Gastrocnemius medialis (tissue), 4 donors: Measurements from ENCODE around the gene LMF2. TPM values are rescaled to one million over a fixed set of nuclear protein-coding genes. Genes with fewer than 3 reads are reported as not detected.

ENCODE experiments used
- ATAC-seq, 2 donors: fragments of 150-250 bp; one replicate each; pipeline ENCODE4 v1.9.1; 2016
- DNase-seq, 2 donors: peaks; one replicate each; pipeline ENCODE4 v3.0.0-alpha.2; 2019
- H3K27ac ChIP-seq, 4 donors: fragments of 200-600 bp; sonication (generic); 1 replicate in 1 of 4; 2 replicates in 3 of 4; pipeline ENCODE4 v1.5.1; 2016 to 2018; ENCODE audit warnings: mild to moderate bottlenecking in 2 of 4, moderate library complexity in 1 of 4
- H3K27me3 ChIP-seq, 3 donors: fragments of 200-600 bp; sonication (generic) in 2 of 3; 1 replicate in 1 of 3; 2 replicates in 2 of 3; pipeline versions ENCODE4 v1.5.1 to v1.6.0; 2016 to 2019; ENCODE audit warnings: mild to moderate bottlenecking in 1 of 3, moderate library complexity in 1 of 3
- H3K36me3 ChIP-seq, 2 donors: fragments of 200-600 bp; sonication (generic) in 1 of 2; one replicate each; pipeline ENCODE4 v1.5.1; 2017 to 2018
- H3K4me1 ChIP-seq, 2 donors: fragments of 200-600 bp; sonication (generic) in 1 of 2; one replicate each; pipeline ENCODE4 v1.5.1; 2016 to 2017; ENCODE audit warnings: mild to moderate bottlenecking in 2 of 2
- H3K4me3 ChIP-seq, 4 donors: fragments of 200-600 bp; sonication (generic) in 3 of 4; 1 replicate in 1 of 4; 2 replicates in 3 of 4; pipeline ENCODE4 v1.5.1; 2016 to 2019; ENCODE audit warnings: mild to moderate bottlenecking in 2 of 4
- H3K9me3 ChIP-seq, 3 donors: fragments of 200-600 bp; sonication (generic) in 2 of 3; 1 replicate in 1 of 3; 2 replicates in 2 of 3; pipeline ENCODE4 v1.5.1; 2016 to 2019
- CTCF ChIP-seq, 5 experiments: fragments of 450-650 bp in 3 of 5; fragments of 200-600 bp in 2 of 5; sonication (generic) in 2 of 5; IDR thresholded peaks in 4 of 5; conservative IDR thresholded peaks in 1 of 5; 1 replicate in 4 of 5; 2 replicates in 1 of 5; pipeline ENCODE4 v1.5.1; 2016 to 2019; ENCODE audit warnings: antibody characterized with exemption in 5 of 5, mild to moderate bottlenecking in 3 of 5, moderate library complexity in 3 of 5
- POLR2A ChIP-seq, 2 donors: fragments of 450-650 bp; IDR thresholded peaks; one replicate each; pipeline ENCODE4 v1.6.1; 2017; ENCODE audit warnings: antibody characterized with exemption in 2 of 2, mild to moderate bottlenecking in 2 of 2, moderate library complexity in 2 of 2
- in situ Hi-C, 4 donors: fragments of 200-750 bp; cut with MboI; loops; one replicate each; pipeline versions ENCODE4 v1.15.0 to v1.8.0; 2017; ENCODE audit warnings: low sequenced_read_pairs in 4 of 4
- intact Hi-C: fragments of 100-400 bp; cut with DNase I; formaldehyde crosslinking; loops from one replicate; pipeline ENCODE4 v1.15.1; 2023; ENCODE audit warnings: low total_unique reads
- total RNA-seq, 4 donors: library from RNA; depleted of rRNA; stranded (reverse); fragments of >200 nt; gene quantifications; one replicate each; pipeline versions ENCODE4 v1.1.0 to v1.2.3, GENCODE V29; 2016

LMF2 gene
- total RNA-seq, 4 donors from 2014 or later = 19.7 to 39.4 (median 26.9) TPM

- no peaks in the 10 kb centered on the region for H3K4me1 ChIP-seq
- peaks cover 0 to 66% of the 10 kb centered on the region in 2 donors for H3K36me3 ChIP-seq
- H3K27ac ChIP-seq = no peak overlapping the region
- no peaks in the 10 kb centered on the region for H3K27me3 ChIP-seq
- in situ Hi-C loops (no loop called here), intact Hi-C loops (no loop called here)
- ATAC-seq = no peak
- H3K9me3 ChIP-seq = no peaks in the 10 kb centered on the region
- no peak overlapping the region for H3K4me3 ChIP-seq
- no peak for DNase-seq
- TF ChIP-seq CTCF (IDR thresholded peaks at IDR 0.05 in 4 of 5, conservative IDR thresholded peaks at IDR 0.05 in 1 of 5) (no peak), POLR2A (IDR thresholded peaks at IDR 0.05) (no peak)
Measured at GRCh38 chr22:50455201-50455600, 52.3 kb downstream of the LMF2 start.

- no peaks in the 10 kb centered on the region for H3K4me1 ChIP-seq
- intact Hi-C loops = no loop called here
- in situ Hi-C loops = no loop called here
- no peaks in the 10 kb centered on the region for H3K9me3 ChIP-seq
- H3K27ac ChIP-seq = no peak overlapping the region
- TF ChIP-seq POLR2A (IDR thresholded peaks at IDR 0.05) (no peak), CTCF (IDR thresholded peaks at IDR 0.05 in 4 of 5, conservative IDR thresholded peaks at IDR 0.05 in 1 of 5) (no peak)
- H3K27me3 ChIP-seq = no peaks in the 10 kb centered on the region
- DNase-seq (no peak), ATAC-seq (no peak)
- H3K36me3 ChIP-seq = peaks cover 0 to 60% of the 10 kb centered on the region in 2 donors
- no peak overlapping the region for H3K4me3 ChIP-seq
Measured at GRCh38 chr22:50454556-50455075, 52.9 kb downstream of the LMF2 start.

Other genes with a start within 250 kb of the LMF2 start
- 100 to 1,000 TPM; 126 to 290 (median 219) TPM for gene MAPK12, start 246.0 kb downstream of the LMF2 start, total RNA-seq
- 1 to 10 TPM; 1.8 to 4.2 (median 3.4) TPM for gene MAPK11, start 237.3 kb downstream of the LMF2 start, total RNA-seq
- gene PLXNB2, start 200.1 kb downstream of the LMF2 start, total RNA-seq = 10 to 100 TPM in 1 of 4 donors, 1 to 10 TPM in 3; 8.0 to 11.8 (median 9.0) TPM
- under 1 TPM in 3 of 4 donors, not detected in 1; 0.55 to 0.84 (median 0.68) TPM for gene DENND6B, start 180.7 kb downstream of the LMF2 start, total RNA-seq
- gene PPP6R2, start 164.4 kb downstream of the LMF2 start, total RNA-seq = 10 to 100 TPM; 55.7 to 96.2 (median 74.1) TPM
- gene SBF1, start 32.7 kb downstream of the LMF2 start, total RNA-seq = 100 to 1,000 TPM in 3 of 4 donors, 10 to 100 TPM in 1; 50.5 to 116 (median 107) TPM
- gene ADM2, start 26.2 kb downstream of the LMF2 start, total RNA-seq = under 1 TPM in 1 of 4 donors, not detected in 3; 0.53 TPM
- gene MIOX, start 20.8 kb downstream of the LMF2 start, total RNA-seq = not detected
- 10 to 100 TPM; 19.0 to 29.3 (median 23.4) TPM for gene NCAPH2, start 522 bp upstream of the LMF2 start, total RNA-seq
- 1 to 10 TPM in 2 of 4 donors, not detected in 2; 1.0 to 2.3 TPM for gene SCO2, start 17.9 kb upstream of the LMF2 start, total RNA-seq
- 10 to 100 TPM in 3 of 4 donors, 1 to 10 TPM in 1; 8.8 to 15.8 (median 11.8) TPM for gene TYMP, start 22.3 kb upstream of the LMF2 start, total RNA-seq
- gene KLHDC7B, start 38.2 kb upstream of the LMF2 start, total RNA-seq = not detected
- not detected for gene SYCE3, start 55.2 kb upstream of the LMF2 start, total RNA-seq
- gene CPT1B, start 70.7 kb upstream of the LMF2 start, total RNA-seq = 100 to 1,000 TPM in 1 of 4 donors, 10 to 100 TPM in 3; 53.4 to 134 (median 63.7) TPM
- gene CHKB, start 75.1 kb upstream of the LMF2 start, total RNA-seq = 10 to 100 TPM; 10.8 to 39.7 (median 24.4) TPM
- gene MAPK8IP2, start 93.1 kb upstream of the LMF2 start, total RNA-seq = under 1 TPM; 0.39 to 0.85 (median 0.47) TPM
- gene ARSA, start 120.5 kb upstream of the LMF2 start, total RNA-seq = 10 to 100 TPM in 2 of 4 donors, 1 to 10 TPM in 2; 8.8 to 17.8 (median 10.2) TPM
- gene SHANK3, start 165.1 kb upstream of the LMF2 start, total RNA-seq = 1 to 10 TPM; 3.8 to 9.8 (median 5.1) TPM
- not detected for gene ACR, start 230.5 kb upstream of the LMF2 start, total RNA-seq